Stimulated activated CD8-positive, alpha-beta memory T cell treated with anti-CD3 and anti-CD28 coated beads, Interleukin-7, amount 100 ng/mL, for 4 hours (primary cell): Measurements from ENCODE around the gene TCF12.

Source experiments
- DNase-seq, 2 donors: peaks; one replicate each; pipeline ENCODE4 v3.0.0-alpha.2; 2020; ENCODE audit warnings: low read depth in 2 of 2

Gene TCF12

DNA sequence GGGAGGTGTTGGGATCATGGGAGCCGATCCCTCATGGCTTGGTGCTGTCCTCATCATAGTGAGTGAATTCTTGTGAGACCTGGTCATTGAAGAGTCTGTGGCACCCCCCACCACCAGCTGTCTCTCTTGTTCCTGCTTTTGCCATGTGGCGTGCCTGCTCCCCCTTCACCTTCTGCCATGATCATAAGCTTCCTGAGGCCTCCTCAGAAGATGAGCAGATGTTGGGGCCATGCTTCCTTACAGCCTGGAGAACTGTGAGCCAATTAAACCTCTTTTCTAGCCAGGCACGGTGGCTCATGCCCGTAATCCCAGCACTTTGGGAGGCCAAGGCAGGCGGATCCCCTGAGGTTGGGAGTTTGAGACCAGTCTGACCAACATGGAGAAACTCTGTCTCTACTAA is 420.9 kb downstream of the TCF12 start:
- no peak for DNase-seq
